Activated CD4-positive, alpha-beta T cell treated with anti-CD3 and anti-CD28 coated beads for 36 hours (primary cell): ENCODE results near the gene ELFN1. TPM values are rescaled to one million over a fixed set of nuclear protein-coding genes. Genes with fewer than 3 reads are reported as not detected.

Experiments used
- ATAC-seq: fragments of 200-7000 bp; cut with Tn5 transposase; one replicate; pipeline ENCODE4 v1.10.0; 2021; ENCODE audit warnings: mild to moderate bottlenecking, moderate library complexity
- CTCF ChIA-PET: fragments of 350-600 bp; sonication (Branson Sonifier 250); formaldehyde crosslinking; loops from one replicate; lab custom pipeline; 2021; ENCODE audit warnings: antibody characterized with exemption; lab: Charles Lee
- POLR2A ChIA-PET: fragments of 350-600 bp; sonication (Branson Sonifier 250); formaldehyde crosslinking; loops from one replicate; lab custom pipeline; 2021; ENCODE audit warnings: antibody characterized with exemption, inconsistent platforms; lab: Charles Lee
- DNase-seq: peaks from one replicate; pipeline ENCODE4 v3.0.0-alpha.2; 2020
- H3K27ac Mint-ChIP-seq: one replicate; pipeline ENCODE4 v1.8.0; 2021; ENCODE audit warnings: mixed read lengths
- H3K27me3 Mint-ChIP-seq: one replicate; pipeline ENCODE4 v1.8.0; 2021; ENCODE audit warnings: mixed read lengths
- H3K36me3 Mint-ChIP-seq: one replicate; pipeline ENCODE4 v1.8.0; 2021; ENCODE audit warnings: low read depth, mixed read lengths
- H3K4me1 Mint-ChIP-seq: one replicate; pipeline ENCODE4 v1.8.0; 2021; ENCODE audit warnings: mixed read lengths
- H3K4me3 Mint-ChIP-seq: one replicate; pipeline ENCODE4 v1.8.0; 2021; ENCODE audit warnings: mild to moderate bottlenecking, moderate library complexity, mixed read lengths
- H3K9me3 Mint-ChIP-seq: one replicate; pipeline ENCODE4 v1.8.0; 2021; ENCODE audit warnings: low read depth, mixed read lengths
- intact Hi-C, 2 experiments: fragments of 100-400 bp; cut with DNase I in 1 of 2; cut with micrococcal nuclease in 1 of 2; formaldehyde crosslinking; loops; one replicate each; pipeline versions ENCODE4 v1.14.2 to v1.15.1; 2022 to 2024; cut with DNase I, micrococcal nuclease
- total RNA-seq, 2 experiments: library from RNA; stranded (reverse); gene quantifications; one replicate each; pipeline ENCODE4 v1.2.3, GENCODE V29; 2021

The ELFN1 gene
- total RNA-seq, 2 experiments from 2014 or later, result 0.05 to 0.09 TPM

DNA sequence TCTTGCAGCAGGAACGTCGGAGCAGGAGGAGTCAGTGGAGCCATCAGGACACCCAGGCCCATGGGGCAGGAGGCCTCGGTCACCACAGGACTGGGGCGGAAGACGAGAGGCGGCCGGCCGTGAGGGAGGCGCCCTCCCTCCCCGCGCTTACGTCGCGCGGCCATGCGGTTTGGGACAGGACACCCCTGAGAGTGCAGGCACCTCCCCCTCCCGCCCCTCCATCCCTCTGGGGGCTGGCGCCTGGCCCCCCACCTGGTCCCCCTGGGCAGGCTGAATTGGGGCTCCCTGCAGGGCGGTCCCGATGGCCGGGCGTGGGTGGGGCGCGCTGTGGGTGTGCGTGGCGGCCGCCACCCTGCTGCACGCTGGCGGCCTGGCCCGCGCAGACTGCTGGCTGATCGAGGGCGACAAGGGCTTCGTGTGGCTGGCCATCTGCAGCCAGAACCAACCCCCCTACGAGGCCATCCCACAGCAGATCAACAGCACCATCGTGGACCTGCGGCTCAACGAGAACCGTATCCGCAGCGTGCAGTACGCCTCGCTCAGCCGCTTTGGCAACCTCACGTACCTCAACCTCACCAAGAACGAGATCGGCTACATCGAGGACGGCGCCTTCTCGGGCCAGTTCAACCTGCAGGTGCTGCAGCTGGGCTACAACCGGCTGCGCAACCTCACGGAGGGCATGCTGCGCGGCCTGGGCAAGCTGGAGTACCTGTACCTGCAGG is 74.4 kb downstream of the ELFN1 start:
- H3K27ac Mint-ChIP-seq, result no peak overlapping the region
- peaks cover 18% of the 10 kb centered on the region for H3K4me1 Mint-ChIP-seq
- POLR2A ChIA-PET, result no interaction called here
- DNase-seq (no peak), ATAC-seq (no peak)
- no peaks in the 10 kb centered on the region for H3K36me3 Mint-ChIP-seq
- H3K9me3 Mint-ChIP-seq, result no peaks in the 10 kb centered on the region
- H3K27me3 Mint-ChIP-seq, result peaks cover 2% of the 10 kb centered on the region
- CTCF ChIA-PET, result no interaction called here
- no peak overlapping the region for H3K4me3 Mint-ChIP-seq
- intact Hi-C loops, result no loop called here

GRCh38 chr7:1745018-1745532 is 75.0 kb downstream of the ELFN1 start:
- no peak overlapping the region for H3K4me3 Mint-ChIP-seq
- ChIA-PET CTCF (no interaction called here), POLR2A (no interaction called here)
- no peak for ATAC-seq
- DNase-seq, result no peak
- no peaks in the 10 kb centered on the region for H3K9me3 Mint-ChIP-seq
- intact Hi-C loops, result no loop called here
- peaks cover 2% of the 10 kb centered on the region for H3K27me3 Mint-ChIP-seq
- no peak overlapping the region for H3K27ac Mint-ChIP-seq
- H3K36me3 Mint-ChIP-seq, result no peaks in the 10 kb centered on the region
- peaks cover 18% of the 10 kb centered on the region for H3K4me1 Mint-ChIP-seq

- H3K27me3 Mint-ChIP-seq, result peaks cover 2% of the 10 kb centered on the region
Measured at GRCh38 chr7:1745576-1746490, 75.8 kb downstream of the ELFN1 start.

GRCh38 chr7:1746491-1746975 is 76.5 kb downstream of the ELFN1 start:
- CTCF ChIA-PET, result no interaction called here
- peaks cover 15% of the 10 kb centered on the region for H3K4me1 Mint-ChIP-seq
- intact Hi-C loops, result no loop called here
- H3K9me3 Mint-ChIP-seq, result no peaks in the 10 kb centered on the region
- H3K27ac Mint-ChIP-seq, result no peak overlapping the region
- peaks cover 2% of the 10 kb centered on the region for H3K27me3 Mint-ChIP-seq
- H3K36me3 Mint-ChIP-seq, result no peaks in the 10 kb centered on the region
- POLR2A ChIA-PET, result no interaction called here
- DNase-seq, result no peak
- ATAC-seq, result no peak
- no peak overlapping the region for H3K4me3 Mint-ChIP-seq

More at GRCh38 chr7:1745576-1746490, 75.8 kb downstream of the ELFN1 start:
- no peak overlapping the region for H3K27ac Mint-ChIP-seq
- ATAC-seq (no peak), DNase-seq (no peak)
- CTCF ChIA-PET, result no interaction called here
- H3K9me3 Mint-ChIP-seq, result no peaks in the 10 kb centered on the region
- intact Hi-C loops, result no loop called here
- H3K4me3 Mint-ChIP-seq, result no peak overlapping the region
- no peaks in the 10 kb centered on the region for H3K36me3 Mint-ChIP-seq
- POLR2A ChIA-PET, result no interaction called here
- peaks cover 18% of the 10 kb centered on the region for H3K4me1 Mint-ChIP-seq

GRCh38 chr7:1747004-1747801 is 77.1 kb downstream of the ELFN1 start:
- Mint-ChIP-seq H3K9me3 (no peaks in the 10 kb centered on the region), H3K4me1 (peaks cover 10% of the 10 kb centered on the region), H3K27ac (no peak overlapping the region), H3K27me3 (peaks cover 2% of the 10 kb centered on the region), H3K4me3 (no peak overlapping the region), H3K36me3 (no peaks in the 10 kb centered on the region)
- ChIA-PET CTCF (no interaction called here), POLR2A (no interaction called here)
- DNase-seq (no peak), ATAC-seq (no peak)
- intact Hi-C loops, result no loop called here

GRCh38 chr7:1748076-1748838 is 78.2 kb downstream of the ELFN1 start:
- no peaks in the 10 kb centered on the region for H3K36me3 Mint-ChIP-seq
- H3K4me1 Mint-ChIP-seq, result peaks cover 4% of the 10 kb centered on the region
- ChIA-PET POLR2A (no interaction called here), CTCF (no interaction called here)
- intact Hi-C loops, result no loop called here
- H3K27me3 Mint-ChIP-seq, result peaks cover 2% of the 10 kb centered on the region
- ATAC-seq (no peak), DNase-seq (no peak)
- H3K27ac Mint-ChIP-seq, result no peak overlapping the region
- no peak overlapping the region for H3K4me3 Mint-ChIP-seq
- no peaks in the 10 kb centered on the region for H3K9me3 Mint-ChIP-seq

DNA sequence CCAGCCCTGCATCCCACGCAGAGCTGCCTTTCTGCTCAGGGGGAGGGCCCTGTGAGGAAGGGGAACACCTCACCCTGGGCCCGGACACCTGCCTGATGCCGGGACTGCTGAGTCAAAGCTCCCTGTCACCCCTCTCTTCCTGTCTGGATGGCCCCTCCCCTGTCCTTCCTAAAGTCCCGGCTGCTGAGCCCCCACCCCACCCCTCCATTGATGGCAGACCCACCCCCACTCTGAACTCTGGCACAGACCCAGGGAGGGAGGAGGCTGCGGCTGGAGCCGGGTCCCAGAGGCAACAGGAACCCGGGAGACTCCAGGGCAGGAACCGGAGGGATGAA is 78.7 kb downstream of the ELFN1 start:
- ATAC-seq (peak; percentile 36), DNase-seq (no peak)
- H3K9me3 Mint-ChIP-seq, result no peaks in the 10 kb centered on the region
- ChIA-PET CTCF (no interaction called here), POLR2A (interaction anchor here (0.6 kb wide), 1 partner anchor 181 kb away, joined by 3 read pairs; no protein-coding TSS in a partner anchor)
- H3K36me3 Mint-ChIP-seq, result no peaks in the 10 kb centered on the region
- H3K27me3 Mint-ChIP-seq, result peaks cover 2% of the 10 kb centered on the region
- peaks cover 7% of the 10 kb centered on the region for H3K4me1 Mint-ChIP-seq
- no peak overlapping the region for H3K4me3 Mint-ChIP-seq
- H3K27ac Mint-ChIP-seq, result no peak overlapping the region
- intact Hi-C loops, result no loop called here

- Mint-ChIP-seq H3K4me3 (no peak overlapping the region), H3K36me3 (no peaks in the 10 kb centered on the region), H3K27me3 (peaks cover 2% of the 10 kb centered on the region), H3K9me3 (no peaks in the 10 kb centered on the region), H3K4me1 (peaks cover 7% of the 10 kb centered on the region), H3K27ac (no peak overlapping the region)
- no peak for ATAC-seq
- no peak for DNase-seq
- POLR2A ChIA-PET, result interaction anchor here (0.6 kb wide), 1 partner anchor 180 kb away, joined by 3 read pairs; no protein-coding TSS in a partner anchor
- intact Hi-C loops, result no loop called here
- CTCF ChIA-PET, result no interaction called here
Measured at GRCh38 chr7:1749351-1749863, 79.3 kb downstream of the ELFN1 start.

GRCh38 chr7:1749864-1750466 is 79.9 kb downstream of the ELFN1 start:
- DNase-seq (no peak), ATAC-seq (no peak)
- POLR2A ChIA-PET, result no interaction called here
- peaks cover 7% of the 10 kb centered on the region for H3K4me1 Mint-ChIP-seq
- H3K27me3 Mint-ChIP-seq, result peaks cover 2% of the 10 kb centered on the region
- no peak overlapping the region for H3K4me3 Mint-ChIP-seq
- intact Hi-C loops, result loop anchor here in 1 of 2 experiments (10.0 kb wide), 2 partner anchors 85 to 175 kb away; partner anchors contain the start of gene PSMG3
- H3K36me3 Mint-ChIP-seq, result no peaks in the 10 kb centered on the region
- no peaks in the 10 kb centered on the region for H3K9me3 Mint-ChIP-seq
- CTCF ChIA-PET, result no interaction called here
- H3K27ac Mint-ChIP-seq, result no peak overlapping the region

- POLR2A ChIA-PET, result no interaction called here
- intact Hi-C loops, result loop anchor here in 1 of 2 experiments (10.0 kb wide), 2 partner anchors 86 to 176 kb away; partner anchors contain the start of gene PSMG3
- peaks cover 2% of the 10 kb centered on the region for H3K27me3 Mint-ChIP-seq
- H3K4me3 Mint-ChIP-seq, result no peak overlapping the region
- ATAC-seq, result no peak
- H3K27ac Mint-ChIP-seq, result no peak overlapping the region
- no peaks in the 10 kb centered on the region for H3K36me3 Mint-ChIP-seq
- DNase-seq, result no peak
- no peaks in the 10 kb centered on the region for H3K9me3 Mint-ChIP-seq
- CTCF ChIA-PET, result no interaction called here
- H3K4me1 Mint-ChIP-seq, result peaks cover 7% of the 10 kb centered on the region
Measured at GRCh38 chr7:1750541-1751021, 80.5 kb downstream of the ELFN1 start.
